CD4-positive, alpha-beta T cell treated with Interleukin-1 beta for 1 hour (primary cell): Measurements from ENCODE around the gene ITSN1.
"Not testable (repeated sequence)": the region's sequence is repeated elsewhere in the genome, so short reads cannot be mapped to it uniquely, and the experiment has no call there.

Source experiments
- DNase-seq, 2 donors: peaks; one replicate each; pipeline ENCODE4 v3.0.0-alpha.2; 2020 to 2022

The ITSN1 gene

GRCh38 chr21:33844890-33845205 is 202.5 kb downstream of the ITSN1 start:
- DNase-seq: no peak

GRCh38 chr21:33846141-33846540 is 203.8 kb downstream of the ITSN1 start:
- DNase-seq: no peak

DNA sequence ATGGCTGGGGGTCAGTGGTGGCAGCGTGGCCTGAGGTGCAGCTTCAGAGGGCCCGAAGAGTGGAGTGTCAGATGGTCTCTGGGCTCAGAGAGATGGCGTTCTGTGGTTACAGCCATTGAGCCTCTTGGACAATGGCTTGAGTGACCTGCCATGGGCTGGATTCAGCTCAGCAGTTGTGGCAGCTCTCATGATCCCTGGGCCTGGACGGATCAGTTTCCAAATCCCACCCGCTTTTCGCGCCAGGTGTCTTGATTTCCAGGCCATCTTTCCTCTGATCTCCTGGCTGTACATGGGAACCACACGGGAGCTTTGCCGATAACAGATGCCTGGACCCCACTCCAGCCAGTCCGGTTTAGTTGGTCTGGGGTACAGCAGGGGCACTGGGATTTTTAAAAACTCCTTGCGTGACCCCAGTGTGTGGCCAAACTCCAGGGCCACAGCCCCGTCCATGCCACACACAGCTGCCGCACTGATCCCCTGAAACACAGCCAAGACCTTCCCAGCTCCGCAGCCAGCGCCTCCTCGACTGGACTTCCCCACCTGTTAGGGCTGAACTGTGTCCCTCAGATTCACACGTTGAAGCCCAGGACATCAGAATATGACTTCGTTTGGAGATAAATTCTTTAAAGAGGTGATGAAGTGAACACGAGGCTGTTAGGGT is 205.4 kb downstream of the ITSN1 start:
- DNase-seq: no peak

- DNase-seq: no peak
Measured at GRCh38 chr21:33848249-33848953, 206.1 kb downstream of the ITSN1 start.

DNA sequence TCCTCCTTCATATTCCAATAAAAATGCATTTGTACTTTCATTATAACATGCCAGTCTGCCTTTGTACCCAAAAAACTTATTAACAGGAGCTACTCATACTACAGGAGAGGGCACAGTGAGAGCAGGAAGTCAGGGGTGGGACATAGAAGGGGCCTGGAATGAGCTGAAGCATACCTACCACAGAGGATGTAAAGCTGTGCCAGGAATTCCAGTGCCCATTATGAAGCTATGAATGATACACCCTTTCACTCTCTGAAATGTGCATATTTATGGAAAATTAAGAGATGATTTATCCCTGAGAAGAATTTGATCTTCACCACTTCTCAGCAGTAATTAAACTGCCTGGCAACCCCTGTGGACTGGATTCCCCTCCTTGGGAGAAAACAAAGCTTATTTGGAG is 207.5 kb downstream of the ITSN1 start:
- DNase-seq: no peak

GRCh38 chr21:33850401-33850800 is 208.1 kb downstream of the ITSN1 start:
- DNase-seq: no peak

DNA sequence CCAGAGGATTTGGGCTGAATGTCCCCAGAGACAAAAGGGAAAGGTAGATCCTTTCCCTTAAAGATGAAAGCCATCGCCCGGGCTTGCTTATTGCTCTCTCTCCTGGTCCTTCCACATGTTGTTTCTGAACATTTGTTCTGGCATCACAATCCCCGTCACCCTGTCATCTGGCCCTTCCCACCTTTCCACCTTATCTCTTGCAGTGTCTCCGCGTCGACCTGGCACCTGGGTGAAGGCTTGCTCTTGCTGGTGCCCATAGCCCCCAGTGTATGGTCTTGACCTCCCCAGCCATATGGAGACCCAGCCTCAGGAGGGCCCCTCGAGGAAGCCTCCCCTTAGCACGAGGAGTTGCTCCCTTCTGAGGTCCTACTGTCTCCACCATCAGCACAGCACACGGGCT is 208.7 kb downstream of the ITSN1 start:
- DNase-seq: no peak

- no peak for DNase-seq
Measured at GRCh38 chr21:33852485-33852884, 210.2 kb downstream of the ITSN1 start.

DNA sequence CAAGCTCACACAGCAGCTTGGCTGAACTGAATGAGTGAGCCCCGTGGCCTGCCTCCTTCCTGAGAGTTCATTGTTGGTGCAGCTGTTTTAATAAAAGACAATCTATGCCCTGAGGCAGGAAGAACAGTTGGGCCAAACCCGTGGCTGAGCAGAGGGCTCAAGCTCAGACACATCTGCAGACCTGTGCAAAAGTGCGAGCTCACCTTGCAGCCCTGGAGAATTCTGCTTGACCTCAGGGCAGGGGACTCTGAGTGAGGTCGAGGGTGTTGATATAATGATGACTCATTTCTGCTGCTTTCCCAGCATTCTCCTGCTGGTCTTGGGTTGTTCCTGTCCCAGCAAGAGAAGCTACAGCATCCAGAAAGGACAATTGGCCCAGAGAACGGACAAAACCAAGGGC is 212.3 kb downstream of the ITSN1 start:
- no peak for DNase-seq

DNA sequence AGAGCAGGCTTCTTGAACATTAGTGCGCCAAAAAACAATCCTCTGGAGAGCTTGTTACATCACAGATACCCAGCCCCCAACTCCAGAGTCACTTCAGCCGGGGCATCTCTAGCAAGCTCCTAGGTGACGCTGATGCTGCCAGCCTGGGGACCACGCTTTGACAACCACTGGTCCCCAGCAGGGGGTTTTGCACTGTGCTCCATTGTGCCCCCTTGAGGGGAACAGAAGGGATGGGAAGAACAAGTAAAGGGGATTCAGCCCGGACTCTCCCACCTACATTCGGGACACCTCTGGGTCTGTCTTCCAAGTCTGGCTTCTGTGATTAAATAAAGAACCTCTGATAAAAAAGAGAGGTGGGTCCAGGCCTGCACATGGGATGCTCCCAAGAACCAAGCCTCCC is 212.9 kb downstream of the ITSN1 start:
- no peak for DNase-seq

DNA sequence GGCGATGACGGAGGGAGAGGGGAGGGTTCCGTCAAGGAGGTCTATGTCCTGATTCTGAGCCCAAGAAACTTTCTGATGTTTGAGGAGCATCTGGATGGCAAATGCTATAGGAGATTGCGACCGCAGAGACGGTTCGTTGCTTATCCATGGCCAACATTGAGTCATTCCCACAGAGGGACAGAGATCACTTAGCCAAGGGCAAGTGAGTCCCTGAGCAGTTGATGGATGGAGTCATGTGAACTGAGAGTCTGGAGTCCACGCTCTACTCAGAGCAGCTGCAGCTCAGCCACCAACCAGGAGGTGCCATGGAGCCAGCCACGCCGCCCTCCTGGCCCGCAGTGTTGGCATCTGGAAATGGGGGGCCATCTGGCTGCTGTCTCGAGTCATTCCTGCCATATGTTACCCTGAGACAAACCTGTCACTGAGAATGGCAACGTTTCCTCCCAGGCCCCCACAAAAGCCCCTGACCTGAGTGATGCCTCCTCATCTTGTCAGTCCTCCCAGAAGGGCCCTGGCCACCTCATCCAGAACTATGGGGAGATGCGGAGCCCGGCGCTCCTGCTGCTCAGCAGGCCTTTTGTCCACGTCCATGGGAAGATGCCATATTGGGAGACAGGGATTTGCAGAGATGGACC is 214.7 kb downstream of the ITSN1 start:
- no peak for DNase-seq

DNA sequence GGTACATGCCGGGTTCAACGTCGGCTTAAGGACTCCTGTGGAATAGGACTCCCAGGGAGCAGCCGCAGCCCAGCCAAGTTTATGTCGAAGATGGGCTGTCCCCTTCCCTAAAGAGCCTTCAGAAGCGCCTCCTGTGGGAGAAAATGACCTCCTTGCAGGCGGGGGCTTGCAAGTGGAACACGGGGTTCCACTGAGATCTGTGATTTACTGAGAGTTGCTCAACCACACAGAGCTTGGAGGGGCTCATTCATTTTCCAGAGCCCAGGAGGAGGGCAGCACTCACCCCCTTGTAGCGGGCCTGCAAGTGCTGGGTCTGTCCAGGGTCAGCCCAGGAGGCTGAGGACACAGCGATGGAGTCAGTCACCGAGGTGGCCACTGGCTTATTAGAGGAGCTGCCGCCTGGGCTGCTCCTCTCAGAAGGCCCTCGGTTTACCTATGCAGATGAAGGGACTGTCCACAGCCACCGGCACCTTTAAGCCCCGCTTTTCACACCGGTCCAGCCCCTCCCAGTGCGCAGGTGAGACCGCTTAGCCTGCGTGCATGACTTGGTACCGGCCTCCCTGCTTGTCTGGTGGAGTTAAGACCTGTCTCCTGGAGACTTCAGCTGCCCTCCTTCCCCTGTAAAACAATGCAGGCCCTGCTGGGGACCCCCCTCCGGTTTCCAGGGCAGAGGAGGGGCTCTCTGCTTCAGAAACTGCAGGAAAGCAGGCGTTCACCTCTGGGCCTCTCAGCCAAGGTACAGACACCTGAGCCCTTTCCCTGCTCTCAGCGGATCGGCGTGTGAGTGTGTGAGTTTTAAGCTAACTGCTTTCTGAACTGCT is 215.8 kb downstream of the ITSN1 start:
- no peak for DNase-seq

DNA sequence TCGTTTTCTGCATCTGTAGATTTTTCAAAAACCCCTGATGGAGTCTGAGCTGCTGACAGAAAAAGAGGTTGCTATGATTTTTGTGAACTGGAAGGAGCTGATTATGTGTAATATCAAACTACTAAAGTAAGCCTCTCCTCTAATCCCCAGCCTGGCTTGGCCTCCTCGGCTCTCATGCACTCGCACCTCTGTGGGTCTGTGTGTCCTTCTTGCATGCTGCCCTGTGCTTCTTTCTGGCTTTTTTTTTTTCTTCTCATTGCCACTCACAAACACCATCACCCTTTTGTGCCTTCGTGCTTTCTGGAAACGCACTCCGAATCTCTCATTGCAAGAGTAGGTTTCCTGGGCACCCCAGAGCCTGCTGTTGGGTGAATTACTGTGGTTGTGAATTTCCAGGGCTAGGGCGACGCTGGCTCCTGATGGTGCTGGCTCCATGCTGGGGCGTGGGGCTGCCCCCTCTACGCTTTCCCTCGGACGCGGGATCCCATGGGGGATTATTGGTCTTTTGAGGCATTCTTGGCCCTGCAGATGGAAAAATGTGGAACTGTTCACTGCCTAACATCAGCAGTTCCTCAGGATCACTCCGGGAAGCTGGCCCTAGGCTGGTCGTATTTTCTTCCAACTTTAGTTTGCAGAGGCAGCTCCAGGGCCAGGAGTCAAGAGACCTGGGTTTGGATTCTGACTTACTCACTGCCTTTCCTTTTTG is 216.5 kb downstream of the ITSN1 start:
- no peak for DNase-seq

DNA sequence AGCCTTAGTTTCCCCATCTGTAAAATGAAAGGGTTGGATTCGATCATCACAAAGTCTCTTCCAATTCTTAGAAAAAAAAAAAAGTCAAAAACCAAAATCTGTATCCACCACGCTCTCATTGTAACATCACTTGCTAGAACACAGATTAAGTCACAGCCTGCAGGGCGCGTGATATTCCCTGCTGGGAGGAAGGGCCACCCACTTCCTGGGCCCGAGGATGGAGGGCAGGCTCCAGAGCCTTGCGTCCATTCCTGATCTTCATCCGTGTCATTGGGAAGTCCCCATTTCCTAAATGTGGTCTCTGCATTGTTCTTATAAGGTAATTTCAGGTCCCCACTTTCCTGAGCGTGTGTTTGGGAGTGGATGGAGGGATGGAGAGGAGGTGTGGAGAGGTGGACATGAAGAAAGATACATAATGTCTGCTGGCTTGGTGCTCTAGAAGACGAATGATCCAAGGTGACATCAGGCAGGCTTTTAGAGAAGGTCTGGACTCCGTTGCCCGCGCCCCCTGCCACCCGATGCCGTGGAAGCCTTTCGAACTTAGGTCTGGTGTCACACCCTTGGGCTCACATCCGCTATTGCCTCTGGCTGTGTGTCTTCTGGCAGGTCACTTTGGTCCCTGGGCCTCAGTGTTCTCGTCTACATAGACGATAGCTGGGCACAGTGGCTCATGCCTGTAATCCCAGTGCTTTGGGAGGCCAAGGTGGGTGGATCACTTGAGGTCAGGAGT is 217.2 kb downstream of the ITSN1 start:
- DNase-seq: no peak

- no peak for DNase-seq
Measured at GRCh38 chr21:33860332-33860879, 218.1 kb downstream of the ITSN1 start.

- DNase-seq: no peak
Measured at GRCh38 chr21:33861125-33861524, 218.8 kb downstream of the ITSN1 start.

GRCh38 chr21:33863191-33863590 is 220.9 kb downstream of the ITSN1 start:
- not testable (repeated sequence) for DNase-seq

DNA sequence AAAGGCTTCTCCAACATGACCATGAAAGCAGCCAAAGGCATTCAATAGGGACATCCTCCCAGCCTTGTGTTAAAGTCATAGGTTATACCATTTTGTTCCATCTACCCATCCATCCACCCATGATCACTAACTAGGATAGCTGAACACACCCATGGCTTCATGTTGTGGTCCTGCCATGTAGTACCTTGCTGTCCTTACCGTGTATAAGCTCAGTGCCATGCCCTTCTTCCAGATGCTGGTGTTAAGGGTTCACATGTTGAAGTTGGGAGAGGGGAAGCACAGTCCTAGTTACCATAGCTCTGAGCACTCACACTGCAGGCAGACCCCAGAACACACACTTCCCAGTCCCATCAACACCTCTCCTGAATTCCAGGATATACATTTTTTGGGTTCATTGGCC is 221.8 kb downstream of the ITSN1 start:
- DNase-seq: no peak

DNA sequence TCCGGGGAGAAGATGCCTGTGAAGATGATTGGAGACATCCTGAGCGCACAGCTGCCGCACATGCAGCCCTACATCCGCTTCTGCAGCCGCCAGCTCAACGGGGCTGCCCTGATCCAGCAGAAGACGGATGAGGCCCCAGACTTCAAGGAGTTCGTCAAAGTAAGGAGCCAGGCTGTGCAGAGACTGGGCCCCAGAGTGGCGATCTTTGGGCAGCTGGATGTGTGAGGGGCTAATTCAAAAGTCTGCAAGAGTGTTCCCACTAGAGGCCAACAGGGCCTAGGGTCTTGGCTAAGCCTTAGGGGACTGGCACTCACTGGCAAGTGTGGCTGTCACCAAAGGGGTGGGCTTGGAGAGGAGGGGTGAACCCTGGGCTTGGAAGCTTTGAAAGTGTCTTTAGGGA is 222.9 kb downstream of the ITSN1 start:
- DNase-seq: no peak

GRCh38 chr21:33865996-33866575 is 223.8 kb downstream of the ITSN1 start:
- DNase-seq: no peak

DNA sequence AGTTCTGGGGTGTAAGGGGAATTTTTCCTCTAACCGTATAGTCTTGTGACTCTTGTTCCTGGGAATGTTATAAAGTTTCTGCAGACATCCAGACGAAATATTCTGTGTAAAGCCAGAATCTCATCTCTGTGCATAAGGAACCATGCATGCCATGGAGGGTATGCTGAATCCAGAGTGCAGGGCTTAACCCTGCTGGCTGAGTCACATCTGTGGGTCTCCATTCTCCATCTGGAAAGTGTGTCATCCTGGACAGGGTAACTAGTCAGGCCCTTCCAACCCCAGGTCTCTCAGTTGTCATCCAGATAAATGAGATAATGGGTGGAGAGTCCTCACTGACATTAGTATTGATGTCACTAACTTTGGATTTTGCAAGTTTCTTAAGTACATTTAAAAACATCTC is 224.5 kb downstream of the ITSN1 start:
- DNase-seq: no peak

- DNase-seq: not testable (repeated sequence)
Measured at GRCh38 chr21:33867868-33868267, 225.6 kb downstream of the ITSN1 start.
